Amniotic epithelial cell (primary cell): ENCODE data around the gene SLC26A5.
"Not testable (repeated sequence)": the region's sequence is repeated elsewhere in the genome, so short reads cannot be mapped to it uniquely, and the experiment has no call there.

Experiments used
- DNase-seq: peaks from one replicate; pipeline ENCODE4 v3.0.0-alpha.2; 2010; ENCODE audit warnings: low read depth

Gene SLC26A5, protein sequence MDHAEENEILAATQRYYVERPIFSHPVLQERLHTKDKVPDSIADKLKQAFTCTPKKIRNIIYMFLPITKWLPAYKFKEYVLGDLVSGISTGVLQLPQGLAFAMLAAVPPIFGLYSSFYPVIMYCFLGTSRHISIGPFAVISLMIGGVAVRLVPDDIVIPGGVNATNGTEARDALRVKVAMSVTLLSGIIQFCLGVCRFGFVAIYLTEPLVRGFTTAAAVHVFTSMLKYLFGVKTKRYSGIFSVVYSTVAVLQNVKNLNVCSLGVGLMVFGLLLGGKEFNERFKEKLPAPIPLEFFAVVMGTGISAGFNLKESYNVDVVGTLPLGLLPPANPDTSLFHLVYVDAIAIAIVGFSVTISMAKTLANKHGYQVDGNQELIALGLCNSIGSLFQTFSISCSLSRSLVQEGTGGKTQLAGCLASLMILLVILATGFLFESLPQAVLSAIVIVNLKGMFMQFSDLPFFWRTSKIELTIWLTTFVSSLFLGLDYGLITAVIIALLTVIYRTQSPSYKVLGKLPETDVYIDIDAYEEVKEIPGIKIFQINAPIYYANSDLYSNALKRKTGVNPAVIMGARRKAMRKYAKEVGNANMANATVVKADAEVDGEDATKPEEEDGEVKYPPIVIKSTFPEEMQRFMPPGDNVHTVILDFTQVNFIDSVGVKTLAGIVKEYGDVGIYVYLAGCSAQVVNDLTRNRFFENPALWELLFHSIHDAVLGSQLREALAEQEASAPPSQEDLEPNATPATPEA

GRCh38 chr7:103446049-103446520 is at the start of gene SLC26A5:
TSS of gene SLC26A5 (minus strand) at chr7:103446207. CDS start at chr7:103421514, 24,693 bp downstream.
- no peak for DNase-seq

GRCh38 chr7:103487419-103487818 is 41.4 kb upstream of the SLC26A5 start:
- no peak for DNase-seq

DNA sequence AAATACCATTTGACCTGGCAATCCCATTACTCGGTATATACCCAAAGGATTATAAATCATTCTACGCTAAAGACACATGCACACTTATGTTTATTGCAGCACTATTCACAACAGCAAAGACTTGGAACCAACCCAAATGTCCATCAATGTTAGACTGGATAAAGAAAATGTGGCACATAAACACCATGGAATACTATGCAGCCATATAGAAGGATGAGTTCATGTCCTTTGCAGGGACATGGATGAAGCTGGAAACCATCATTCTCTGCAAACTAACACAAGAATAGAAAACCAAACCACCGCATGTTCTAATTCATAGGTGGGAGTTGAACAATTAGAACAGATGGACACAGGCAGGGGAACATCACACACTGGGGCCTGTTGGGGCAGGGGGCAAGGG is 40.9 kb upstream of the SLC26A5 start:
- DNase-seq: not testable (repeated sequence)

DNA sequence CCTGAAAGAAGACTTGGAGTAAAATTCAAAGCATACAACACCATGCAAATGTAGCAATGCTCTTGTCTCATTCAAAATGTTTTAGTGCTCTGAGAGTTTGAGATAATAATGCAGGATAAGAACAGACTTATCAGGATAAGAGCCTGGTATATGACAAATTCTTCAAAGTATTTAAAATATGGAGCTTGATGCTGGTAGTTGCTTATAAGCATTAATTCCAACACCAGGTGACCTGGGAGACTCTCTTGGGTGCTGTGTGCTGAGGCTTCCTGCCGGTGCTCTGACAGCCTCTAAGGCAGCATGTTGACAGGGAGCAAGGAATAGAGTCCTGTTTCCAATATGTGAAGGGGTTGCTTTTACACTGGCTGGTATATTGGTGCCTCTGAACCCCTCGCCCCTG is 34.8 kb upstream of the SLC26A5 start:
- no peak for DNase-seq

DNA sequence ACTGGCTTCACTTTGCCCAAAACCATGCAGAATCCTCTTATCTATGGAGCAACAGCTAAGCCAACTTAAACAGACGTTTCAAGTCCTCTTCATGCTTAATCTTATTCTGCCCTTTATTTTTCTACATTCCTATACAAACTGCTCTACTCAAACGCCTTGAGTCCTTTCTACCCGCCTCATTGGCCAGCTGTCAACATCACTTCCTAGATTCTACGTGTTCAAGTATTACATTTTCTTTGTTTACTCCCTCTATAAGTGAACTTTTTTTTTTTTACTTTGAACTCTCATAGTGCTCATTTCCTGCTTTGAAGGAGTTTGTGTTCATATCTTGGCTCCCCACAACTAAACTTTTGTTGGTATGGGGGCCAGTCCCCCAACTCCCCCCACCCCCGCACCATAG is 28.9 kb upstream of the SLC26A5 start:
- DNase-seq: no peak

DNA sequence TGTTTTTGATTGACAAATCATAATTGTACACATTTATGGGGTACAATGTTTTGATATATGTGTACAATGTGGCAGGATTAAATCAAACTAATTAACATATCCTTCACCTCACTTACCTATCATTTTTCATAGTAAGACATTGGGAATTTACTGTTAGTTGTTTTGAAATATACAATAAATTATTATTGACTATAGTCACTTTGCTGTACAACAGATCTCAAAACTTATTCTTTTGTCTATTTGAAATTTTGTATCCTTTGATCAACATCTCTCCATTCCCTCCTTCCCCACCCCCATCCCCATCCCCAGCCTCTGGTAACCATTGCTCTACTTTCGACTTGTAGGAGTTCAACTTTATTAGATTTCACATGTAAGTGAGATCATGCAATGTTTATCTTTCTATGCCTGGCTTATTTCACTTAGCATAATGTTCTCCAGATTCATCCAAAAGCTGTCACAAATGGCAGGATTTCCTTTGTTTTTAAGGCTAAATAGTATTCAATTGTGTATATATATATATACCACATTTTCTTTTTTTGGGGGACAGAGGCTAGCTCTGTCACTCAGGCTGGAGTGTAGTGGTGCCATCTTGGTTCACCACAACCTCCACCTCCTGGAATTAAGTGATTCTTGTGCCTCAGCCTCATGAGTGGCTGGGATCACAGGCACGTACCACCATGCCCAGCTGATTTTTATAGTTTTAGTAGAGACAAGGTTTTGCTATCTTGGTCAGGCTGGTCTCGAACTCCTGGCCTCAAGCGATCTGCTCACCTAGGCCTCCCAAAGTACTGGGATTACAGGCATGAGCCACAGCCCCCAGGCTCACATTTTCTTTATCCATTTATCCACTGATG is 23.3 kb upstream of the SLC26A5 start:
- no peak for DNase-seq

DNA sequence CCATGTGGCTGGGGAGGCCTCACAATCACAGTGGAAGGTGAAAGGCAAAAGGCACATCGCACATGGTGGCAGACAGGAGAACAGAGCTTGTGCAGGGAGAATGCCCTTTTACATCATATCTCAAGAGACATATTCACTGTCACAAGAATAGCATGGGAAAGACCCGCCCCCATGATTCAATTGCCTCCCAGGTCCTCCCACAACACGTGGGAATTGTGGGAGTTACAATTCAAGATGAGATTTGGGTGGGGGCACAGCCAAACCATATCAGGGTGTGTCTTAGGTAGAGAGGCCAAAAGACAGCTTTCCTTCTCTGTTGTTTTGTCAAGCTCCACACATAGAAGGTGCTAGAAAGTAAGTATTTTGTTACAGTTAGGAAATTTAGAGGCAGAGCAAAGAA is 20.8 kb upstream of the SLC26A5 start:
- DNase-seq: no peak

- DNase-seq: no peak
These were observed 16.4 kb upstream of the SLC26A5 start for GRCh38 chr7:103462358-103462757.

DNA sequence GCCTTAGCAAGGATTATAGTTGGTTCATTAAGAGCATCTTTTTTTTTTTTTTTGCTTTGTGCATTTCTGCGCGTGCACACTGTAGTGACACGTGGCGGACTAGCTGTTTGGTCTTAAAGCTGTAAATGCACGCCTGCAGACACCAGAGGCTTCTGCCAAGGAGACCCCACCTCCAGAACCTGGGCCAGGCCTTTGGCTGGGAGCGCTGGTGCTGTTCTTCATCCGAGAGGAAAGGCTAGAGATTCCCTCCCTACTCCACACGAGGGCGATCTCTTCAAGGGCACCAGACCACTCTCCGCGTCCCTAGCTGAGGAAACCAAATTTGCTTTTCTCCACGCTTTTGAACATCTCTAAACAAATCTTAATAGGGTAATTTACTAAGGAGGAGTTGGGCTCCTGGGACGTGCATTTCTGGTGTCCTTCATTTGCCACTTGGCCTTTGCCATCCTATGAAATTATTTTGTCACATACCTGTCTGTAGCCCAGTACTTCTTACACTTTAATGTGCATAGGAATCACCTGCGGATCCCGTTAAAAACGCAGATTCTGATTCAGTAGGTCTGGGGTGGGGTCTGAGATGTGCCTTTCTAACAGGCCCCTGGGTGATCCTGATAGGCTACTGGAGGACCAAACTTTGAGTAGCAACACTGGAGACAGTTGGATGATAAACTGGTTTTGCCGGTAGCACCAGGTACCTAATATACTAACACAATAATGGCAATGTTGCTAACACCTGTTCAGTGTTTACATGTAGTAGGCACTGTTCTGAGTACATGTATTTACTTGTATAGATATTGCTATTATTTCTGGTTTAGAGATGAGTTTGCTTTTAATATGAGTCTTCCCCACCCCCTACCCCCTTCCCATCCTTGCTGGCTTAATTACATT is 1.3 kb upstream of the SLC26A5 start:
- peak; percentile 26 for DNase-seq

DNA sequence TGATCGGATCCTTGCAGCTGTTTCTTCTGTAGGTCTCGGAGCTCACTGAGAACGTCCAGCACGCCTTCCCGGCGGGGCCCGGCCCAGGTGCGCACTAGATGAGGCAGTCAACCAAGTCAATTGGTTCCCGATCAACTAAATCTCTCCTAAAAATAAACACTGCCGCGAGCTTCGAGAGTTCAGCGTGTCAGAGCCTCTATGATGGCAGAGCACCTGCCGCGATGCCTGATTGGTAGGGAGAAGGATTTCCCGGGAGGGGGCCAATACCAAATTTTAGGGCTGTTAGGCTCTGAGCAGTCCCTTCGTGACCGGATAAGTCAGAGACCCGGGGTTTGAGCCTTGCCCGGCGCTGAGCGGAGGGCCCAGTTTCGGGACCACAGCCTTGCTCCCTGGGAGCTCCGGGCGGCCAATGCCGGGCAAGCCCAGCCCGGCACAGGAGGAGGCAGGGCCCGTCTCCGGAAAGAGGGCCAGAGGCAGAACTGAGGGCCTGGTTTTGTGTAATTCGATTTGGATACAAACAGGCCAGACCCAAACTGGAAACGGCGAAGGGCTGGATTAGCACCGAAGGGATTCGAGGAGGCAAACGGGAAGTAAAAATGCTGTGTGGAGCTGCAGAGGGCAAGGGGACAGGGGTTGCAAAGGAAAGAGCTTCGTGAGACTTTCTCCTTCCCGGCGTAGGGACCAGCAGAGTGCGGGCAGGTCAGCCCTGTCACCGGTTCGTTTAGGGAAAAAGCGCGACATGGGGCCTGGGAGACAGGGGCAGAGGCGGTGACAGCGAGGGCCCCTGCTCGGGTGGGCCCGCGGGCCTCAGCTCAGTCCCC is 569 bp downstream of the SLC26A5 start:
- no peak for DNase-seq

DNA sequence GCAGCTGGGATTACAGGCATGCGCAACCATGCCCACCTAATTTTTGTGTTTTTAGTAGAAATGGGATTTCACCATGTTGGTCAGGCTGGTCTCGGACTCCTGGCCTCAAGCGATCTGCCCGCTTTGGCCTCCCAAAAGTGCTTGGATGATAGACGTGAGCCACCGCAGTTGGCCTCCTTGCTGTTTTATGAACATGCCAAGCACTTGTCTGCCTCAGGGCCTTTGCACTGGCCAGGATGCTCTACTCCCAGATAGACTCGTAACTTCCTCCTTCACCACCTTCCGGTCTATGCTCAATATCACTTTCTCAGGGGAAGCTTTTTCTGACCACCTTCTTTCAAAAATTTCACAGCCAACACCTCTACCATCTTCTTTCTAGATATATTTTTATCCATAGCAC is 6.3 kb downstream of the SLC26A5 start:
- no peak for DNase-seq

GRCh38 chr7:103437623-103438022 is 8.4 kb downstream of the SLC26A5 start:
- no peak for DNase-seq

- no peak for DNase-seq
These were observed 13.3 kb downstream of the SLC26A5 start for GRCh38 chr7:103432712-103433111.

DNA sequence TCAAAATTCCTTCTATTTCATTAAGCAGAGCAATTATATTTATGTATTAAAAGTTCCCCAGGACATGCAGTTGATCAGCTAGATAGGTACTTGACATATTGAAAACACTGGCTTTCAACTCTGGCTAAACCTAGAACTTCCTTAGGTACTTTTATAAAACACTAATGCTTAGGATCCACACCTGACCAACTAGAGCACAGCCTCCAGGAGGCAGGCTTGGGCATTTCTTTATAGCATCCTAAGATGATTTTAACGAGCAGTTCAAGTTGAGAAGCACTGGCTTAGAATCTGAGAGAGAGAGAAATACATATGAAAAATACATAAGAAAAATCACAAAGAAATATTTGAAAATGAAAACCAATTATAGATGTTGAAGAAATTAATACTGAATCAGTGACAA is 20.8 kb downstream of the SLC26A5 start:
- DNase-seq: no peak

DNA sequence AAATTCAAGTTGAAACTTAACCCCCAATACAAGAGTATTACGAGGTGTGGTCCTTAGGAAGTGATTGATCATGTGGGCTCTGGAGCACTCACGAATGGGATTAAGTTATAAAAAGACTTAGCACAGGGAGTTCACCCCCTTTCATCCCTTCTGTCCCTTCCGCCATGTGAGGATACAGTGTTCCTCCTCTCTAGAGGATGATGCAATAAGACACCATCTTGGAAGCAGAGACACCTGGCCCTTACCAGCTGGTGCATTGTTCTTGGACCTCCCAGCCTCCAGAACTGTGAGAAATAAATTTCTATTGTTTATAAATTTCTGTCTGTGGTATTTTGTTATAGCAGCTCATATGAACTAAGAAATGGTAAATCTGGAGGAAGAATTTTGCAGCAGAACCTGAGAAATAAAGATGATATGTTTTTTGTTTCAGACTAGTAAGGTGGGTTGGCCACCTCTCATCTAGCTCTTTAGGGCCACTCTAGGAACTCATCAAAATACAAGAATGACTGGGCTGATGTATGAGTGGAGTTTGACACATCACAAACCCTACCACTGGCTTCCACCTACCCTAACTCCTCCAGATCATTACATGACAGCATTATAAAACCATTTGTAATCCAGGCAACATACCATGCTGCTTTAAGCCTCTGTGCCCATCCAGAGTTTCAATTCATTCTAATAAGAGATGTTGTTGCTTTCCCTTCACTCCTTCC is 22.4 kb downstream of the SLC26A5 start:
- DNase-seq: no peak

DNA sequence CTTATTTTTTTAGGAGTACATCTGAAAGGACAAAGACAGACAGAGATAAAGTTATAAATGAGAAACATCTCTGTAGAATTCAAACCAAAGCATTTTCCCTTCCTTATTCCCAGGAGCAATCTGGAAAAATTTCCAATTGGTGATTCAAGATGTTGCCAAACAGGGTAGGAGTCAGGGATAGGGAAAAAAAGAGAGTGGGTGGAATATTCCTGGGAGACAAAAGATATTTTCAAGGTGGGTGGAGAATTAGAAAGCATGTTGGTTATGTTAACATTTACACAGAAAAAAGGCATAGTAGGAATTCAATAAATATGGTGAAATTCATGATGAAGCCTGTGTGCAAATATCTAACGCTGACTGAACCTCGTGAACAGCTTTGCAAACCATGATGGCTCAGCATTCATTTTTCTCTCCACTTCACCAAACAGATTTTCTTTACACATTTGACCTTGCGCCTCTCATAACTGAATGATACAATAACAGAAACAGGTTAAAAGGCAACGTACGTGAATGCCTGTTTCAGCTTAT is 25.1 kb downstream of the SLC26A5 start:
- no peak for DNase-seq

DNA sequence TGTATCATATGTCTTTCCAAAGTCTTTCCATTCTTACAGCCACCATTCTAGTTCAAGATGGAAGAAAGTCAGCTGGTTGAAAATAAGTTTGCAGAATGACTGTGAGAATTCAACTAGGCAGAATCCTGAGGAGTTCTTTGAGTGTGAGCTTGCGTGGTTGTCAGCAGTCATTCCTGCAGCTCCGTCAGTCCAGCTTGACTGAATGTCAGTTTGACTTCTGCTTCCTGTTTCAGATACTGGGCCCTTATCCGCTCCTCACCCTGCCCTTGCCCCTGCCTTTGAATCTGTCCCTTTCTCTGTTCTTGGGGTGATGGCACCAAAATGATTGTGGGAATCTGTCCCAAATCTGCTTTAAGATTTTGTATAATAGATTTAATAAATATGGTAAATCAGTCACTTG is 27.8 kb downstream of the SLC26A5 start:
- DNase-seq: no peak

- DNase-seq: no peak
These were observed 32.6 kb downstream of the SLC26A5 start for GRCh38 chr7:103413407-103413806.

DNA sequence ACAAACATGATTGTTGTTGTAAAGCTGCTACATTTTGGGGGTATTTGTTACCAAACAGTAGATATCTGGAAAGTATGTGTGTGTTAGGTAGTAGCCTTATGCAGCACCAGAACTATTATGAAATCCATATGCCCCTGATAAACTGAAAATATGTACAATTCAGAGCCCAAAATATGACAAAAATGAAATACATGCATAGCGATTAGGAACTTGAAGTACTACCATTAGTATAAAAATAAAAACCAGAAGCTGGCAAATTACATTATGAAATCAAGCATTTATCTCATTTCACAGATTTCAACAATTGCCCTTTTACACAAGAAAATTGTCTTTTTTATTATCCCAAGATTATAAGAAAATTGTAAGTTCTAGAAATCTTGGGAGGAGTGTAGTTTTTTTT is 33.9 kb downstream of the SLC26A5 start:
- no peak for DNase-seq
